HG03575 (cell line): ENCODE data around the gene USP19.

ENCODE experiments used
- ATAC-seq: cut with Tn5 transposase; IDR thresholded peaks from one replicate; pipeline ENCODE4 v1.9.1; 2021; ENCODE audit not compliant: unreplicated experiment, insufficient number of reproducible peaks, low FRiP score; ENCODE audit errors: extremely low read depth

USP19 gene

DNA sequence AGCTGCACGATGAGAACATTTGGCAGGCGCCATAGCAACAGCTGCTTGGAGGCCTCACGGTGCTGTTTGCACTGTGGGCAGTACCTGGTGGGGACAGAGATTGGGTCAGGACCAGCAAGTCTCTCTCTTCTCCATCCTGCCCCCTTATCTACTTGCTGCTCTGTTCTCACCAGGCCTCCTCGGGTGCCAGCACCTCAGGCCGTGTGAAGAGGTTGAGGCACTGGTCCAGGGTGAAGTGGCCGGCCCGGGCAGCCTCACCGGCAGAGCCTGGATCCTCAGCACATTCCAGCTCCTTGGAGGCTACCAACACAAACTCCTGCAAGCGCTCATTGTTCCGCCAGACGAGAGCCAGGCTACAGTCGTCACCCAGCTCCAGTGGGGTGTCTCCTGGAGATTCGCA is 9.8 kb downstream of the USP19 start:
- ATAC-seq: no peak

DNA sequence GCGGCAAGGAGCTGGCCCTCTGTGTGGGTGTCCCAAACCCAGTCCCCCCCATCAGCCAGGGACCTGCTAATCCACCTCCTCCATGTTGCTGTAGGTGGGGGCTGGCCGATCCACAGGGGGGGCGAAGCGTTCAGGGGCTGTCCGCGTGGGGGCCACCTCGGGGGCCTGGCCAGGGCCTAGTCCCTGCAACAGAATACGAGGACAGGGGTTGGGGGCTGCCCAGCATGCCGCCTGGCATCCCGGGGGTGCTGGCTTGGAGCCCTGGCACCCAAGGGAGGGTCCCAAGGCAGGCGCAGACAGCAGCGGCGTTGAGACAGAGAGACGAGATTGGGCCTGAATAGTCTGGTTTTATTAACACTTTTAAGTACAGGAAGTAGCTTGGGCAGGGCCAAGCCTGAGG is 12.3 kb downstream of the USP19 start:
- ATAC-seq: no peak

DNA sequence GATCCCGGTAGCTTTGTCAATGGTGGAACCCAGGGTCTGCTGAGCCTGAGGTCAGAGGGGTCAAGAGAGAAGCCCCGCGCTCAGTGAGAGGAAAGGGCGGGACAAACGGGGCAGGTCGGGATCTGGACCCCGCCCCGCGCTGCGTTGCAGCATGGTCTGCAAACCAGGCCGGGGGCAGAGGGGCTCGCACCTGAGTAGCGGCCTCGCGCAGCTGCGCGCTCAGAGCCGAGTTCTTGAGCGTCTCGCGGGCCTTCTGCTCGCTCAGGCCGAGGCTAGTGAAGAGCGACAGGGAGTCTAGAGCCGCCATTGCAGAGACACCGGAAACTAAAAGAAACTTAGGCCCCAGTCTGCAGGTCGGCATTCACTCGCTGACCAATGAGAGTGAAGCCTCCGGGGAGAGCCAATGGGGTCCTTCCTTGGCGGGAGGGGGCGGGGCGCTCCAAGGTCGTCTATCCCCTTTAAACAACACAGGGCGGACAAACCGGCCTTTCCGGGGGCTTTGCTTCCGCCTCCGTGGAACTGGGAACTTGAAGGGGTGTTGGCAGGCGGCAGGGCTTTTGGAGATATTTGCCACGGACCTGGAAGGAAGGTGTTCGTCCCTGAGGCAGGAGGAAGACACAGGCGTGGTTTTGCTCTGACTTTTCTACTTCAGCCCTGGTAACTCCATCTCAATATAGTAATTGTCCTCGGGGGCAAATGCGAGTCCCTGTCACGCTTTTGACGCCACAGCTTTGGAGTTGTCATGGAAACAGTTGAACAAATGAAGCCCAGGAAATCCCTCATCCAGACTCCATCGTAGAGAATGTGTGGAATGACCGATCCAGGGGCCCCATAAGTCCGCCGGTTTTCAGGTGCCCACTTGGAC is 16.0 kb downstream of the USP19 start, which contains the start of gene QARS1:
Gene QARS1 (minus strand): TSS at position 331 of the 865 bp plus-strand sequence. CDS start 24 bp downstream, at position 307.
- no peak for ATAC-seq

DNA sequence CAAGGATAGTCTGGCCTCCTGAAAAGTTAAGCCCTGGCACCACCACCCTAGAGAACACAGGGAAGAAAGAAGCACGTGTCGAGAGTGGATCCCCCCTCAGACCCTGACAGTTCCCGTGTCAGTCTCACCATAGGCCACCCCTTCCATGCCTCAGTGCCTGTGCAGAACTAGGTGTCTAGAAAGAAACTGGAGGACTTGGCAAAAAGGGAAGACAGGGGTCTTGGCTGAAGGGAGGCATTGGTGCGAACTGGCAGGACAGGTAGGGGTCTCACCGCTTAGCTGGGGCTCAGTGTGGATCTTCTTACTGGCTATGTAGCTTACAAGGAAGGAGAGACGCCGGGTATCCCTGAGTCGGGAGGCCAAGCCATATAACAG is 16.6 kb downstream of the USP19 start:
- ATAC-seq: no peak

DNA sequence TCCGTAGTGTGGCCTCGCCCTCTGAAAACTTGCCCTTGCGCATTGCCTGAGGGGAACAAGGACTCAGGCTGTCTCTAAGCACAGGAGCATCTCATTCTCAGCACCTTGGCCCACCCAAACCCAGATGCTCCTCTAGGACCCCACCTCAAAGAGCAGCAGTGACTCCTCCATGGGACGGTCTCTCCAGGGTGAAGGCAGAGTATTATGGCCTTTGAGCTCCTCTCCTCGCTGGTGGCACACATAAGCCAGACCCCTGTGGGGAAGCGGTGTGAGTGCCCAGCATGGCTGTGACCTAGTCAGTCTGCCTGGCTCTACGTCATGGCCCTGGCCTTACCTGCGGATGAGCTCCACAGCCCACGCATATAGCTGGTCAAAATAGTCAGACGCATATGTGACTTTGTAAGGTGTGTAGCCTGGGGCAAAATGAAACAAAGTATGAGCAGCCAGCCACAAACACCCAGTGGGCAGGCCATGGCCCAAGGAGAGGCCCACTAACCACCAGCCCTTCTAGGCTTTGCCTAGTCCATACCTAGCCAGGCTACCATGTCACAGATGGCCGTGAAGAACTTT is 20.5 kb downstream of the USP19 start:
- no peak for ATAC-seq

DNA sequence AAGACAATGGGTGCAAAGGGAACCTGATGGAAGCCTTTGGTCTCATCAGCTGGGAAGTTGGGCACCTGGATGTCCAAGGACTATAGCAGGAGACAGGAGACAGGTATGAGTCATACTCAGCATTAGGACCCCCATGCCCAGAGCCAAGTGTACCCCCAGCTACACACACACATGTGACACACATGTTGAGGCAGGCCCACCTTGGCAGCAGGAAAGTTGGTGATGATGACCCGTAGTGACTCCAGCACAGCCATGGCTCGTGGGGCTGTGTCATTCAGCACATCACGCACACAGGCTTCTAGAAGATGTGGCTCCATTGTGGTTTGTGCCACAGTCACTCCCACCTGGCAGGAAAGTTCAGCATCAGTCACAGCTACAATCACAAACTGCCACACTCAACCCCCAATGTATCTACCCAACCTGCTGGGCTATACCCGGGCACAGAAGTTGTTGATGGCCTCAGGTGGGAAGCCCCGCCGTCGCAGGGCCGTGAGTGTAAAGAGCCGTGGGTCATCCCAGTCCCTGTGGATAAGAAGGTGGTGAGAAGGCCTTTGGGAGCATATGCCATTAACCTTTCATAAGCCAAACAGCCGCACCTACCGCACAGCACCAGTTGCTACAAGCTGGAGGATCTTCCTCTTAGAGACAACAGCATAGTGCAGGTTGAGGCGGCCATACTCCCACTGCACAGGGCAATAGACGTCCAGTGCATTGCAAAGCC is 21.6 kb downstream of the USP19 start:
- ATAC-seq: no peak

DNA sequence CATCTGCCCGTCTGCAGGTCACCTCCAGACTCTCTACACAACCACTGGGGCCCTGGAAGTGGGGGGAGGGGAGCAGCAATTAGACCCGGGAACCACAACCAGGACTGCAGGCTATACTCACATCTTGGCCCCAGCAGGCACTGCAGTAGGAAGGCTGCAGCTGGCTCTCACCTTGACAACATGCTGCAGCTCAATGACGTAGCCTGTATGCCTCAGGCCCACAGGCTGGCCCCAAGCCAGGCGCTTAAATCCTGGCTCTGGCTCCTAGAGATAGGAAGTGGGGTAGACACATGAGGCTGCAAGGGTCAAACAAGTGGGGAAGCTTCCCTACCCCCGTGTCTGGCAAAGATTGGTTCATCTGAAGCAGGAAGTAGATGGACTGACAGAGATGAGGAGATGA is 22.2 kb downstream of the USP19 start:
- no peak for ATAC-seq

DNA sequence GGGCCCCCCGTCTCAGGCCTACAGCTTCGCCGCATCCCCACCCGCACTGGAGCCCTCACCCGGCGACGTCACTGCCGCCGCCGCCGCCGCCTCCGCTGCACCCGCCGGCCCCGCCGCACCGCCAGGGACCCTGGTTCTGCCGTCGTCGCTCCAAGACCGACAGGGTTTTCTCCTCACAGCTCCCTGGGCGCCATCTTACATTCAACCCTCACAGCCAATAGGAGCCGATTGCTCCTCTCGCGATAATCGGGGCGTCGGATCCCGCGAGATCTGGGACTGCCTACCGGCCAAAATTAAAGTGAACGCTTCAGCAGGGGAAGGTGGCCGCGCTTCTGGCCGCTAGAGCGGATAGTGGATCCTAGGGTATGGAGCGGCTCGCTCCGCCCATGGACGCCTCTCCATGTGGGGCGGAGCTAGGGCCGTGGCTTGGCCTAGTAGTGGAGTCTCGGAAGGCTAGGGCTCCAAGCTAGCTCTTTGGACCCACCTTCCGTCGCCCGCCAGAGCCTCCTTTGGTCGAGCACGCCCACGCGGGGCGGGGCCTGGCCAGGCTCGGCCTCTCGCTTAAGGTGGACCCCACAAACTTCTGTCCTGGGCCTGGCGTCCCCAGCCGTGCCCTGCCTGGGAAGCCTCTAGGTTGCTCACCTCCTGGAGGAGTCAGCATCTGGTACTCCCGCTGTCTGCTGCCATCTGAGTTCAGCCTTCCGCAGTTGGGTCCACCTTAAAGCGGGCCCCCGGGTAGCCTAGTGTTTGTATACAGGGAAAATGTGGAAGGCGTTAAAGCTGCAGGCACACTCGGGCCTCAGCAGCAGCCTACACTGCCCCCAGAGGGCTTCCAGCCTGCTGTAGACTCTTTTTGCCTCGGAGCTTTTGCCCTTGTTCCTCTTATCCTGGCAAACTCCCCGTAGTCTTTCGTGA is 26.5 kb downstream of the USP19 start, which contains the start of gene QRICH1:
Gene QRICH1 (minus strand): TSS at position 219 of the 915 bp plus-strand sequence. CDS start 17,054 bp downstream, outside the sequence.
- ATAC-seq: peak; percentile 43

DNA sequence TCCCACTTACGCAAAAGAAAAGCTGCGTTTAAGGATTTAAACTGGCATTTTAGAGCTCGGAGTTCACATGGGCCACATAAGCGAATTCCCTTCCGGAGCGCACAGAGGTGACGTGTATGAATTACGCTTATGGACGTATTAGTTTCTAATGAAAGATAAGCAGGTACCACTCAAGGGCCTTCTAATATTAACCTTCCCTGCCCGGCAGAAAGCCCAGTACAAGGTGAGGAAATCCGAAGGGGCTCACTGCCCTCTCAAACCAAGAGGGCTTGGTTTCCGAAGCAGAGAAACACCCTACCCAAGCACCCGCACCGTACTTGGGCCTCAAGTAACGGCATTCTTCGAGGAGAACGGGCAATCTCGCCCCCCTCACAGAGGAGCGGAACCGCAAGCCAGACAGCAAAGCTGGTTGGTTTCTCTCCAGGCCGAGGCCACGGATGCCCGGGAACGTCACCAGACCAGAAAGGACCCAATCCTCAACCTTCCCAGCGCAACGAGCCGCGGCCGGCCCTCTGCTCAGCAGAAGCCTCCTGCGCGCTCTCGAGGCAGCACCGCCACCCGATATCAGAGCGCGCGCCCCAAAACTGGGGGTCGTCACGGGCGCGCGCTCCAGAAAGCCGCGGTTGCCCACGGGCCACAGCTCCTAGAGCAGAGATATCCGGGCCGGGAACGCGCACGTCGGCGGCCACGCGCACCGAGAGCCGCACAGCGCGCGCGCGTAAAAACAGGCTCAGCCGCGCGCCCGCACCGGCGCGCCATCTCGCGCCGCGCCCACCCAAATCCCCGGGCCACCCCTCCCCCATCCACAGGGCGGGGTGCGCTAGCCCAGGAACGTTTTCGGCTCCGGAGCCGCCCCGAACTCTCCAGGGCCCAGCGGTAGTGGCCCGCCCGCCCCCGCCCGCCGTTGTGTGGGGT is 27.4 kb downstream of the USP19 start:
- peak; percentile 16 for ATAC-seq

DNA sequence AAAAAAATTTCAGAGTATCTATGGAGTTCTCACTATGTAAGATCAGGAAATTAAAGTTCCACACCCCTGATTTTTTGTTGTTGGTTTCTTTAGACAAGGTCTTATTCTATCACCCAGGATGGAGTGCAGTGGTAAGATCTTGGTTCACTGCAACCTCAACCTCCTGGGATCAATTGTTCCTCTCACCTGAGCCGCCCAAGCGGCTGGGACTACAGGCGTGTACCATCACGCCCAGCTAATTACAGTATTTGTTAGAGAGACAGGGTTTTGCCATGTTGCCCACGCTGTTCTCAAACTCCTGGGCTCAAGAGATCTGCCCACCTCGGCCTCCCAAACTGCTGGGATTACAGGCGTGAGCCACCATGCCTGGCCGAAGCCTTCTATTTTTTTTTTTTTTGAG is 39.2 kb downstream of the USP19 start:
- ATAC-seq: no peak

DNA sequence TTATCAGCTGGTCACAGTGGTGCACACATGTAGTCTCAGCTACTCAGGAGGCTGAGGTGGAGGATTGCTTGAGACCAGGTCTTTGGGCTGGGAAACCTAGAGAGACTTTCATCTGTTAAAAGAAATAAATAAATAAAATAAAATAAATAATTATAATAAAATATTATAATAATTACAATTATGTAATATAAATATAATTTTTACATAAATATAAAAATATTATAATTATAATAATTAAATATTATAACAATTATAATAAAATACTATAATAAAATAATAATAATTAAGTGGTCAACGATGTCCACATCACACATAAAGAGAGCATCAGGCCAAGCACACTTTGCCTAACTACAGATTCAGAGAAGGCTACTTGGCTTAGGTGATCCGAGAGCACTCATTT is 41.4 kb downstream of the USP19 start:
- ATAC-seq: no peak

DNA sequence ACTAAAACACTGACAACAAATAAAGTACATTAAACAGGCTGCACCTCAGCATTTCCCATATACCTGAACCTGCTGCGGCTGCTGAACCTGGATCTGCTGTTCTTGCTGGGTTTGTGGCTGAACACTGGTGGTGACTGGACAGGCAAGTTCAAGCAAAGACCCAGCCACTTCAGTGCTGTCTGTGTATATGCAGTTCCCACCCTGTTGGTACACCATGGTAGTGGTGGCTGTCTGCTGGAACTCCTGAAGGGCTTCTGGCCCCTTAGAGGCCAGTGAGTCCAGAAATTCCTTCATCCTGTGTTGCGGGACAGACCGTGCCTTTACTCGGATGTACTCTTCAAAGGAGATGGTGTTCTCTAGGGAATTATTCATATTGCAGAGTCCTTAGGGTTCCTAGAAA is 44.0 kb downstream of the USP19 start:
- no peak for ATAC-seq

DNA sequence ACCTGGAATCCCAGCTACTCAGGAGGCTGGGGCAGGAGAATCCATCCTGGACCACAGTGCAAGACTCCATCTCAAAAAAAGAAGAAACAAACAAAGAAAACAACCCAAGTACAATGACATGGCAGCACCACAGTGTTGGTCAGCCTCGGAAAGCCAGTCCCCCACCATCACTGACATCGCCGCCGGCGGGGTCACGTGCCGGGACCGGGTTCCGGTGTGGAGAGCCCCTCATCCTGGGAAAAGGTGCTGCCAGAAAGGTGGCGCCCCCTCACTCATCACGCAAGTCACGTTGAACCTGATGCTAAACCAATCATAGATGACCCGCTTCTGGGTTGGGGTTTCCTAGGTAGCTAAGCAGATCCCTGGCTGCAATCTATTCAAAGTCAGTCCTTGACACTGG is 44.5 kb downstream of the USP19 start:
- no peak for ATAC-seq
